Transverse colon (tissue), 4 donors: ENCODE measurements around the gene THAP8. TPM values are rescaled to one million over a fixed set of nuclear protein-coding genes. Genes with fewer than 3 reads are reported as not detected.

ENCODE experiments used
- DNase-seq: peaks from one replicate; pipeline ENCODE4 v3.0.0-alpha.2; 2019
- H3K27ac ChIP-seq, 4 donors: fragments of 200-600 bp; sonication (generic); 2 replicates each; pipeline ENCODE4 v1.5.1; 2016 to 2018; ENCODE audit warnings: inconsistent platforms in 4 of 4
- H3K27me3 ChIP-seq: fragments of 200-600 bp; sonication (generic); 2 replicates; pipeline ENCODE4 v1.5.1; 2017; ENCODE audit warnings: inconsistent platforms
- H3K36me3 ChIP-seq, 4 donors: fragments of 200-600 bp; sonication (generic); 2 replicates each; pipeline ENCODE4 v1.5.1; 2017 to 2019; ENCODE audit warnings: inconsistent platforms in 4 of 4
- H3K4me1 ChIP-seq, 4 donors: fragments of 200-600 bp; sonication (generic); 2 replicates each; pipeline ENCODE4 v1.5.1; 2017 to 2020; ENCODE audit warnings: inconsistent platforms in 4 of 4
- H3K4me3 ChIP-seq, 4 donors: fragments of 200-600 bp; sonication (generic); 1 replicate in 1 of 4; 2 replicates in 3 of 4; pipeline versions ENCODE4 v1.5.1 to v1.6.1; 2017 to 2019; ENCODE audit warnings: inconsistent platforms in 4 of 4
- H3K9me3 ChIP-seq, 2 donors: fragments of 200-600 bp; sonication (generic); 2 replicates each; pipeline ENCODE4 v1.5.1; 2017 to 2019; ENCODE audit warnings: inconsistent platforms in 2 of 2
- EP300 ChIP-seq: sonication (generic); formaldehyde crosslinking; IDR thresholded peaks from one replicate; pipeline ENCODE4 v1.6.1; 2017; ENCODE audit warnings: antibody characterized with exemption, low read depth
- POLR2A ChIP-seq: fragments of 450-650 bp; IDR thresholded peaks from one replicate; pipeline ENCODE4 v1.6.1; 2016; ENCODE audit warnings: antibody characterized with exemption, mild to moderate bottlenecking, moderate library complexity
- POLR2AphosphoS5 ChIP-seq, 3 donors: sonication (generic); formaldehyde crosslinking; IDR thresholded peaks; one replicate each; pipeline ENCODE4 v1.6.1; 2016; ENCODE audit warnings: antibody characterized with exemption in 3 of 3
- WGBS, 2 donors: methylation state at CpG; one replicate each; pipeline ENCODE4 v1.1.5; 2018; ENCODE audit warnings: low coverage in 1 of 2; 5-methylcytosine and 5-hydroxymethylcytosine counted together
- in situ Hi-C, 4 donors: fragments of 200-750 bp; cut with MboI; loops; one replicate each; pipeline versions ENCODE4 v1.15.0 to v1.15.1; 2017; ENCODE audit warnings: low sequenced_read_pairs in 3 of 4, low pct_ligation_motif_present in 1 of 4, low pct_unique_long_range_greater_than_20kb in 1 of 4
- intact Hi-C: fragments of 100-400 bp; cut with DNase I; formaldehyde crosslinking; loops from one replicate; pipeline ENCODE4 v1.15.1; 2023; ENCODE audit warnings: low total_unique reads
- total RNA-seq, 4 donors: library from RNA; depleted of rRNA; stranded (reverse); fragments of >200 nt; gene quantifications; one replicate each; pipeline ENCODE4 v1.1.0, GENCODE V29; 2016
- TF ChIP-seq, protein P1 (sequence below), 5 experiments: fragments of 200-600 bp in 3 of 5; fragments of 450-650 bp in 2 of 5; sonication (generic) in 3 of 5; IDR thresholded peaks; 1 replicate in 2 of 5; 2 replicates in 3 of 5; pipeline ENCODE4 v1.5.1; 2016 to 2017; ENCODE audit warnings: antibody characterized with exemption in 5 of 5, inconsistent platforms in 3 of 5, mild to moderate bottlenecking in 2 of 5, moderate library complexity in 1 of 5

Gene THAP8
- total RNA-seq, 4 donors from 2014 or later = 9.5 to 64.1 (median 11.2) TPM; not detected in 1

- Histone ChIP-seq H3K27me3 (no peaks in the 10 kb centered on the region), H3K36me3 (no peaks in the 10 kb centered on the region), H3K4me1 (no peaks in the 10 kb centered on the region), H3K4me3 (no peak overlapping the region), H3K9me3 (no peaks in the 10 kb centered on the region), H3K27ac (no peak overlapping the region)
- DNase-seq = no peak
- WGBS, 2 donors = 89% methylated on average over 19 of the region's 19 CpGs; no CpG with 5 or more reads in 1 of the 2 donors
- in situ Hi-C loops (no loop called here), intact Hi-C loops (no loop called here)
- TF ChIP-seq EP300 (no peak), POLR2A (no peak), POLR2AphosphoS5 (IDR thresholded peaks at IDR 0.05) (no peak)
- TF ChIP-seq, protein P1, sequence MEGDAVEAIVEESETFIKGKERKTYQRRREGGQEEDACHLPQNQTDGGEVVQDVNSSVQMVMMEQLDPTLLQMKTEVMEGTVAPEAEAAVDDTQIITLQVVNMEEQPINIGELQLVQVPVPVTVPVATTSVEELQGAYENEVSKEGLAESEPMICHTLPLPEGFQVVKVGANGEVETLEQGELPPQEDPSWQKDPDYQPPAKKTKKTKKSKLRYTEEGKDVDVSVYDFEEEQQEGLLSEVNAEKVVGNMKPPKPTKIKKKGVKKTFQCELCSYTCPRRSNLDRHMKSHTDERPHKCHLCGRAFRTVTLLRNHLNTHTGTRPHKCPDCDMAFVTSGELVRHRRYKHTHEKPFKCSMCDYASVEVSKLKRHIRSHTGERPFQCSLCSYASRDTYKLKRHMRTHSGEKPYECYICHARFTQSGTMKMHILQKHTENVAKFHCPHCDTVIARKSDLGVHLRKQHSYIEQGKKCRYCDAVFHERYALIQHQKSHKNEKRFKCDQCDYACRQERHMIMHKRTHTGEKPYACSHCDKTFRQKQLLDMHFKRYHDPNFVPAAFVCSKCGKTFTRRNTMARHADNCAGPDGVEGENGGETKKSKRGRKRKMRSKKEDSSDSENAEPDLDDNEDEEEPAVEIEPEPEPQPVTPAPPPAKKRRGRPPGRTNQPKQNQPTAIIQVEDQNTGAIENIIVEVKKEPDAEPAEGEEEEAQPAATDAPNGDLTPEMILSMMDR (IDR thresholded peaks at IDR 0.05) = no peak
These were observed 45.2 kb upstream of the THAP8 start for GRCh38 chr19:36099166-36099785.

- Histone ChIP-seq H3K9me3 (no peaks in the 10 kb centered on the region), H3K4me1 (no peaks in the 10 kb centered on the region), H3K4me3 (no peak overlapping the region), H3K36me3 (no peaks in the 10 kb centered on the region), H3K27me3 (no peaks in the 10 kb centered on the region), H3K27ac (no peak overlapping the region)
- TF ChIP-seq, protein P1 (IDR thresholded peaks at IDR 0.05) = no peak
- TF ChIP-seq EP300 (no peak), POLR2AphosphoS5 (IDR thresholded peaks at IDR 0.05) (no peak), POLR2A (no peak)
- WGBS, 2 donors = 92% methylated on average over 6 of the region's 6 CpGs; no CpG with 5 or more reads in 1 of the 2 donors
- in situ Hi-C loops (no loop called here), intact Hi-C loops (no loop called here)
- DNase-seq = no peak
These were observed 43.0 kb upstream of the THAP8 start for GRCh38 chr19:36097036-36097435.

DNA sequence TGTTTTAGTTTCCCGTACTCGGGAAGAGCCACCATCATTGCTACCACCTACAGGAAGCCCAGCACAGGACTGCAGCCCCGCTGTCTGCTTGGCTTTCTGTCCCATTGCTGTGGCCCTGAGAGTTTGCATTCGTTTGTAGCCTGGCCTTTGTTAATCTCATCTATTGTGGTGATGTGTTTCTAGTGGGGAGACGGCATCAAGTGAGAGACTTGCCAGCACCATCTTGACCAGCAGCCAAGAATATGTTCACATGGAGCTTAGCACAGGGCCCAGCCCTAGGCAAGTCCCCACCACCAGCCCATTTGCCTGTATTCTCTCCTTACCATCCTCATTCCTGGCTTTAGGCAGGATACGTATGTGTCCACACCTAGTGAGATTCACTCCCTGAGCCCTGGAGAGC is 39.6 kb upstream of the THAP8 start:
- TF ChIP-seq EP300 (no peak), POLR2AphosphoS5 (IDR thresholded peaks at IDR 0.05) (no peak), POLR2A (no peak)
- TF ChIP-seq, protein P1 (IDR thresholded peaks at IDR 0.05) = no peak
- Histone ChIP-seq H3K27me3 (no peaks in the 10 kb centered on the region), H3K4me1 (no peaks in the 10 kb centered on the region), H3K4me3 (no peak overlapping the region), H3K27ac (no peak overlapping the region), H3K36me3 (no peaks in the 10 kb centered on the region), H3K9me3 (no peaks in the 10 kb centered on the region)
- 67 to 93% methylated on average over 3 to 6 of the region's 6 CpGs for WGBS, 2 donors
- intact Hi-C loops = no loop called here
- in situ Hi-C loops = no loop called here
- no peak for DNase-seq

- intact Hi-C loops = no loop called here
These were observed 39.1 kb upstream of the THAP8 start for GRCh38 chr19:36093146-36093662.

More at GRCh38 chr19:36093146-36093662, 39.1 kb upstream of the THAP8 start:
- Histone ChIP-seq H3K4me1 (no peaks in the 10 kb centered on the region), H3K36me3 (no peaks in the 10 kb centered on the region), H3K4me3 (no peak overlapping the region), H3K27me3 (no peaks in the 10 kb centered on the region), H3K9me3 (no peaks in the 10 kb centered on the region), H3K27ac (no peak overlapping the region)
- WGBS, 2 donors = 81% methylated on average over 5 of the region's 5 CpGs; no CpG with 5 or more reads in 1 of the 2 donors
- TF ChIP-seq EP300 (no peak), POLR2A (no peak), POLR2AphosphoS5 (IDR thresholded peaks at IDR 0.05) (no peak)
- TF ChIP-seq, protein P1 (IDR thresholded peaks at IDR 0.05) = no peak
- in situ Hi-C loops = no loop called here
- DNase-seq = no peak
